ENCODE results near the gene CEP250.

- no peak for TF ChIP-seq EZH2 (IDR thresholded peaks at IDR 0.05; ENCODE audit: low read length, unreplicated experiment)
- TF ChIP-seq, protein P1, sequence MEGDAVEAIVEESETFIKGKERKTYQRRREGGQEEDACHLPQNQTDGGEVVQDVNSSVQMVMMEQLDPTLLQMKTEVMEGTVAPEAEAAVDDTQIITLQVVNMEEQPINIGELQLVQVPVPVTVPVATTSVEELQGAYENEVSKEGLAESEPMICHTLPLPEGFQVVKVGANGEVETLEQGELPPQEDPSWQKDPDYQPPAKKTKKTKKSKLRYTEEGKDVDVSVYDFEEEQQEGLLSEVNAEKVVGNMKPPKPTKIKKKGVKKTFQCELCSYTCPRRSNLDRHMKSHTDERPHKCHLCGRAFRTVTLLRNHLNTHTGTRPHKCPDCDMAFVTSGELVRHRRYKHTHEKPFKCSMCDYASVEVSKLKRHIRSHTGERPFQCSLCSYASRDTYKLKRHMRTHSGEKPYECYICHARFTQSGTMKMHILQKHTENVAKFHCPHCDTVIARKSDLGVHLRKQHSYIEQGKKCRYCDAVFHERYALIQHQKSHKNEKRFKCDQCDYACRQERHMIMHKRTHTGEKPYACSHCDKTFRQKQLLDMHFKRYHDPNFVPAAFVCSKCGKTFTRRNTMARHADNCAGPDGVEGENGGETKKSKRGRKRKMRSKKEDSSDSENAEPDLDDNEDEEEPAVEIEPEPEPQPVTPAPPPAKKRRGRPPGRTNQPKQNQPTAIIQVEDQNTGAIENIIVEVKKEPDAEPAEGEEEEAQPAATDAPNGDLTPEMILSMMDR (conservative IDR thresholded peaks at IDR 0.05; ENCODE audit: low read depth, low read length) = no peak
- TF ChIP-seq EZH2phosphoT487 (IDR thresholded peaks at IDR 0.05; ENCODE audit: borderline replicate concordance, low read length) = no peak
Measured at GRCh38 chr20:35492352-35492751, 37.0 kb downstream of the CEP250 start.
